Adrenal gland (tissue), 12 donors: ENCODE results near the gene KLHL11. TPM values are rescaled to one million over a fixed set of nuclear protein-coding genes. Genes with fewer than 3 reads are reported as not detected.

ENCODE experiments used
- DNase-seq, 7 donors: peaks; one replicate each; pipeline ENCODE4 v3.0.0-alpha.2; 2019 to 2020
- H3K27ac ChIP-seq, 5 donors: fragments of 200-600 bp; sonication (generic) in 4 of 5; 1 replicate in 3 of 5; 2 replicates in 2 of 5; pipeline versions ENCODE4 v1.5.1 to v1.8.0; 2016 to 2020; ENCODE audit warnings: mild to moderate bottlenecking in 1 of 5
- H3K27me3 ChIP-seq: fragments of 200-600 bp; 2 replicates; pipeline ENCODE4 v1.8.0; 2021
- H3K36me3 ChIP-seq, 2 donors: fragments of 200-600 bp; replicated peaks in 1 of 2; 1 replicate in 1 of 2; 2 replicates in 1 of 2; pipeline versions ENCODE4 v1.5.1 to v1.8.0; 2018 to 2022
- H3K4me1 ChIP-seq, 2 donors: fragments of 200-600 bp; replicated peaks in 1 of 2; 1 replicate in 1 of 2; 2 replicates in 1 of 2; pipeline versions ENCODE4 v1.5.1 to v1.8.0; 2018 to 2021
- H3K4me3 ChIP-seq, 4 donors: fragments of 200-600 bp; sonication (generic) in 3 of 4; one replicate each; pipeline ENCODE4 v1.5.1; 2016 to 2018
- H3K9me3 ChIP-seq, 3 donors: fragments of 200-600 bp; sonication (generic) in 1 of 3; replicated peaks in 1 of 3; 1 replicate in 2 of 3; 2 replicates in 1 of 3; pipeline versions ENCODE4 v1.5.1 to v1.8.0; 2016 to 2021
- CTCF ChIP-seq, 6 experiments: fragments of 450-650 bp in 4 of 6; fragments of 200-600 bp in 2 of 6; sonication (generic) in 1 of 6; IDR thresholded peaks; 1 replicate in 5 of 6; 2 replicates in 1 of 6; pipeline versions ENCODE4 v1.5.1 to v1.8.0; 2016 to 2021; ENCODE audit warnings: antibody characterized with exemption in 6 of 6, mild to moderate bottlenecking in 2 of 6, moderate library complexity in 1 of 6
- POLR2A ChIP-seq, 2 donors: fragments of 450-650 bp; IDR thresholded peaks; one replicate each; pipeline ENCODE4 v1.6.1; 2017; ENCODE audit warnings: antibody characterized with exemption in 2 of 2, mild to moderate bottlenecking in 2 of 2, moderate library complexity in 1 of 2
- WGBS, 4 donors: extraction: QIAGEN DNeasy Blood & Tissue Kit in 2 of 4; methylation state at CpG; one replicate each; pipeline versions ENCODE4 v1.1.5 to v1.1.7; 2013 to 2017; 5-methylcytosine and 5-hydroxymethylcytosine counted together
- intact Hi-C, 2 donors: fragments of 100-400 bp; cut with DNase I; formaldehyde crosslinking; loops; one replicate each; pipeline versions ENCODE4 v1.14.1 to v1.15.0; 2022 to 2023
- polyA plus RNA-seq, 3 donors: library from polyadenylated mRNA; stranded (reverse); fragments of 200-250 nt in 2 of 3; fragments of 350-450 nt in 1 of 3; fragmentation: Illumina TruSeq in 1 of 3; extraction: RNeasy Lipid Tissue Mini Kit (QIAGEN cat#74804) in 1 of 3; gene quantifications; one replicate each; pipeline ENCODE4 v1.2.3, GENCODE V29; 2013 to 2014
- small RNA-seq, 2 donors: library from RNA; depleted of rRNA; stranded (forward); fragments of <200 nt; gene quantifications; one replicate each; pipeline ENCODE3, GENCODE V24; 2016
- total RNA-seq, 9 donors: library from RNA; depleted of rRNA in 4 of 9; stranded (reverse); fragments of >200 nt in 4 of 9; fragments of 120-200 nt in 1 of 9; fragmentation: NEBNext Ultra II Directional in 1 of 9; extraction: Animal tissue kit (Norgen Biotek cat#: 25700) in 1 of 9; gene quantifications; one replicate each; pipeline versions ENCODE4 v1.1.0 to v1.2.4, GENCODE V29; 2013 to 2023
- donor health status: healthy with polysubstance abuse.
- donor health status: Bipolar disorder and iron deficiency.
- donor health status: DM: yes; HTN: yes; CAD: no.
- donor health status: DM: no; HTN: no; CAD: no.
- donor health status: DM: no; HTN: no; CAD: no.
- donor health status: DM: yes; HTN: yes; CAD: no.

KLHL11 gene
- total and polyA plus RNA-seq, 12 donors, result 0.17 to 42.9 (median 18.3) TPM

DNA sequence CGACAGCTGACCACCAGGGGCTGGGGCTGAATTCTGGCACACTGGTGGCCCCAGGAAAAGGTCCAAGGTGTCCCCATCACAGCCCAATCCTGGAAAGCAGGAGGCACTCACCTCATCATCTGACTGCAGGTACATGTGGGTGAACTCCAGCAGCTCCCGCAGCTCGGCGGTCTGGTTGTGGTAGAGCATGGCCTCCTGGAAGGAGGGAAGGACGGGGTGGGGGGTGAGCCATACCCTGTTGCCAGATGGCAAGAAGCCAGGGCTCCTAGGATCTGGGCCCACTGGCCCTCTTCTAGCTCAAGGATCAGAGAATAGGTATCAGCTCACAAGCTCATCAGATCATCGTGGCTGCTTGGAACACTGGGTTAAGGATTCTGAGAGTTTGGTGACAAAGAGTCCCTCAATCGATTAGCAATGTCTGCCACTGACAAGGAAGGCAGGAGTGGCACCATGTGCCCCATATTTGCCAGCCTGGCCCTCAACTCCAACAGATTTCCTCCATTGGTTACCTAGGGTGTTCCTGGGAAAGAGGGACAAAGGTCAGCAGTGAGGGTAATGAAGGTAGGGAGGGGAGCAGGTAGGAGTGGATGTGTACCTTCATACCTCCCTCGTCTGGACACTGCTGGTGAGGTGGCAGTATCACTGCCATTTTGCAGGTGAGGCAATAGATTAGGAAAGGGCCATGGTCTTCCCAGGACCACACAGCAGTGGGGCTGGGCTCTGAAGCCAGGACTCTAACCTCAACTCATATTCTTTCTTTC, 58.4 kb downstream of the KLHL11 start:
- Histone ChIP-seq H3K4me3 (no peak overlapping the region), H3K27ac (no peak overlapping the region), H3K9me3 (no peaks in the 10 kb centered on the region), H3K36me3 (no peaks in the 10 kb centered on the region), H3K27me3 (no peaks in the 10 kb centered on the region), H3K4me1 (peaks cover 9 to 12% of the 10 kb centered on the region in 2 donors)
- intact Hi-C loops, result loop anchor here in 1 of 2 donors (10.0 kb wide), 1 partner anchor 148 kb away; no protein-coding TSS in a partner anchor
- no peak for DNase-seq
- TF ChIP-seq POLR2A (IDR thresholded peaks at IDR 0.05) (no peak), CTCF (IDR thresholded peaks at IDR 0.05) (no peak)
- 89 to 95% (median 93%) methylated on average over 3 to 8 of the region's 8 CpGs for WGBS, 4 donors

Small RNAs within 50 kb of the gene (small RNA-seq; reads per million reads assigned to genes)
- gene AC125257.2, result 0 reads per million in 2 donors

Other genes starting within 250 kb of the KLHL11 start
- gene KRT17, start 240.8 kb downstream of the KLHL11 start, total RNA-seq, result under 1 TPM in 3 of 9 donors, not detected in 6; 0.39 to 0.55 (median 0.55) TPM
- 1 to 10 TPM in 1 of 3 donors, under 1 TPM in 1, not detected in 1; 0.97 to 1.3 TPM for gene KRT17, start 240.8 kb downstream of the KLHL11 start, polyA plus RNA-seq
- 1,000 to 10,000 TPM in 1 of 9 donors, 100 to 1,000 TPM in 8; 105 to 1,189 (median 176) TPM for gene EIF1, start 176.5 kb downstream of the KLHL11 start, total RNA-seq
- 1,000 to 10,000 TPM in 1 of 3 donors, 100 to 1,000 TPM in 2; 269 to 1,002 (median 614) TPM for gene EIF1, start 176.5 kb downstream of the KLHL11 start, polyA plus RNA-seq
- not detected for gene GAST, start 153.1 kb downstream of the KLHL11 start, total RNA-seq
- gene GAST, start 153.1 kb downstream of the KLHL11 start, polyA plus RNA-seq, result not detected
- gene HAP1, start 130.8 kb downstream of the KLHL11 start, total RNA-seq, result 1 to 10 TPM in 3 of 9 donors, under 1 TPM in 5, not detected in 1; 0.17 to 2.8 (median 0.58) TPM
- 1 to 10 TPM in 1 of 3 donors, under 1 TPM in 2; 0.26 to 2.8 (median 0.91) TPM for gene HAP1, start 130.8 kb downstream of the KLHL11 start, polyA plus RNA-seq
- gene JUP, start 78.7 kb downstream of the KLHL11 start, total RNA-seq, result 10 to 100 TPM in 8 of 9 donors, 1 to 10 TPM in 1; 9.6 to 81.3 (median 35.5) TPM
- gene JUP, start 78.7 kb downstream of the KLHL11 start, polyA plus RNA-seq, result 10 to 100 TPM in 2 of 3 donors, 1 to 10 TPM in 1; 4.9 to 27.8 (median 21.1) TPM
- 10 to 100 TPM; 22.7 to 67.2 (median 30.8) TPM for gene P3H4, start 53.5 kb downstream of the KLHL11 start, total RNA-seq
- 10 to 100 TPM; 12.8 to 19.1 (median 14.1) TPM for gene P3H4, start 53.5 kb downstream of the KLHL11 start, polyA plus RNA-seq
- gene FKBP10, start 52.4 kb downstream of the KLHL11 start, total RNA-seq, result 100 to 1,000 TPM in 3 of 9 donors, 10 to 100 TPM in 6; 62.3 to 131 (median 86.3) TPM
- gene FKBP10, start 52.4 kb downstream of the KLHL11 start, polyA plus RNA-seq, result 100 to 1,000 TPM in 2 of 3 donors, 10 to 100 TPM in 1; 28.4 to 244 (median 157) TPM
- gene NT5C3B, start 29.2 kb downstream of the KLHL11 start, total RNA-seq, result 10 to 100 TPM; 36.2 to 62.9 (median 49.4) TPM
- 100 to 1,000 TPM in 1 of 3 donors, 10 to 100 TPM in 2; 51.4 to 121 (median 98.8) TPM for gene NT5C3B, start 29.2 kb downstream of the KLHL11 start, polyA plus RNA-seq
- under 1 TPM in 1 of 9 donors, not detected in 8; 0.29 TPM for gene KLHL10, start 27.6 kb downstream of the KLHL11 start, total RNA-seq
- gene KLHL10, start 27.6 kb downstream of the KLHL11 start, polyA plus RNA-seq, result under 1 TPM in 2 of 3 donors, not detected in 1; 0.10 to 0.24 TPM
- gene ACLY, start 53.5 kb upstream of the KLHL11 start, total RNA-seq, result 100 to 1,000 TPM in 2 of 9 donors, 10 to 100 TPM in 7; 61.8 to 190 (median 74.4) TPM
- 100 to 1,000 TPM in 1 of 3 donors, 10 to 100 TPM in 2; 18.0 to 132 (median 22.7) TPM for gene ACLY, start 53.5 kb upstream of the KLHL11 start, polyA plus RNA-seq
- gene ODAD4, start 65.2 kb upstream of the KLHL11 start, total RNA-seq, result 1 to 10 TPM in 1 of 9 donors, under 1 TPM in 7, not detected in 1; 0.39 to 1.4 (median 0.46) TPM
- gene ODAD4, start 65.2 kb upstream of the KLHL11 start, polyA plus RNA-seq, result 1 to 10 TPM; 1.2 to 3.5 (median 1.3) TPM
- 10 to 100 TPM; 28.8 to 78.5 (median 69.2) TPM for gene CNP, start 101.4 kb upstream of the KLHL11 start, total RNA-seq
- 10 to 100 TPM; 27.9 to 44.6 (median 34.2) TPM for gene CNP, start 101.4 kb upstream of the KLHL11 start, polyA plus RNA-seq
- 10 to 100 TPM; 44.4 to 96.4 (median 66.2) TPM for gene DNAJC7, start 152.0 kb upstream of the KLHL11 start, total RNA-seq
- gene DNAJC7, start 152.0 kb upstream of the KLHL11 start, polyA plus RNA-seq, result 100 to 1,000 TPM; 102 to 148 (median 134) TPM
- 10 to 100 TPM; 22.9 to 56.8 (median 27.5) TPM for gene NKIRAS2, start 154.7 kb upstream of the KLHL11 start, total RNA-seq
- gene NKIRAS2, start 154.7 kb upstream of the KLHL11 start, polyA plus RNA-seq, result 10 to 100 TPM; 23.1 to 31.9 (median 31.4) TPM
- 1 to 10 TPM in 1 of 9 donors, under 1 TPM in 8; 0.14 to 1.1 (median 0.69) TPM for gene C17orf113, start 185.2 kb upstream of the KLHL11 start, total RNA-seq
- under 1 TPM; 0.20 to 0.72 (median 0.34) TPM for gene C17orf113, start 185.2 kb upstream of the KLHL11 start, polyA plus RNA-seq
- under 1 TPM in 3 of 9 donors, not detected in 6; 0.07 to 0.11 (median 0.11) TPM for gene ZNF385C, start 233.1 kb upstream of the KLHL11 start, total RNA-seq
- gene ZNF385C, start 233.1 kb upstream of the KLHL11 start, polyA plus RNA-seq, result under 1 TPM; 0.11 to 0.16 (median 0.13) TPM
- gene DHX58, start 247.3 kb upstream of the KLHL11 start, total RNA-seq, result 10 to 100 TPM; 17.9 to 40.8 (median 31.2) TPM
- 100 to 1,000 TPM in 1 of 3 donors, 10 to 100 TPM in 2; 16.3 to 117 (median 88.0) TPM for gene DHX58, start 247.3 kb upstream of the KLHL11 start, polyA plus RNA-seq